ENCODE data around the gene OR6N2. TPM values are rescaled to one million over a fixed set of nuclear protein-coding genes. Genes with fewer than 3 reads are reported as not detected.
A peak's percentile ranks its signal among the peaks of the same experiment; 100 is the strongest.

Gene OR6N2
- total and polyA plus RNA-seq, 3 experiments from 2014 or later = not detected

- H3K4me3 Mint-ChIP-seq = no peak overlapping the region
- ChIA-PET POLR2A (no interaction called here), CTCF (no interaction called here)
- H3K27me3 Mint-ChIP-seq = peaks cover 0 to 2% of the 10 kb centered on the region in 2 donors
- peaks cover 0 to 4% (median 4%) of the 10 kb centered on the region in 3 donors for H3K4me1 Mint-ChIP-seq
- H3K27me3 ChIP-seq (ENCODE audit: insufficient read depth, low read length, poor library complexity, severe bottlenecking) = no peaks in the 10 kb centered on the region
- no peak for DNase-seq
- H3K36me3 Mint-ChIP-seq = no peaks in the 10 kb centered on the region
- no peaks in the 10 kb centered on the region for H3K9me3 ChIP-seq (ENCODE audit: low read length)
- H3K9me3 Mint-ChIP-seq = no peaks in the 10 kb centered on the region
- H3K36me3 ChIP-seq (ENCODE audit: insufficient read depth, low read length) = no peaks in the 10 kb centered on the region
- no peak overlapping the region for H3K27ac ChIP-seq (ENCODE audit: low read depth, low read length)
- H3K27ac Mint-ChIP-seq = no peak overlapping the region
- peaks cover under 1% of the 10 kb centered on the region for H3K4me1 ChIP-seq (ENCODE audit: insufficient read depth, low read length)
- H3K4me3 ChIP-seq (ENCODE audit: low read length) = no peak overlapping the region
These were observed 32.2 kb upstream of the OR6N2 start for GRCh38 chr1:158813164-158813563.

GRCh38 chr1:158812336-158812735 is 31.3 kb upstream of the OR6N2 start:
- ChIA-PET POLR2A (no interaction called here), CTCF (no interaction called here)
- Mint-ChIP-seq H3K27me3 (peaks cover 1 to 2% of the 10 kb centered on the region in 2 donors), H3K36me3 (no peaks in the 10 kb centered on the region), H3K27ac (no peak overlapping the region), H3K4me1 (no peaks in the 10 kb centered on the region), H3K4me3 (no peak overlapping the region), H3K9me3 (no peaks in the 10 kb centered on the region)
- H3K27me3 ChIP-seq (ENCODE audit: insufficient read depth, low read length, poor library complexity, severe bottlenecking) = no peaks in the 10 kb centered on the region
- no peak overlapping the region for H3K27ac ChIP-seq (ENCODE audit: low read depth, low read length)
- no peak overlapping the region for H3K4me3 ChIP-seq (ENCODE audit: low read length)
- no peaks in the 10 kb centered on the region for H3K4me1 ChIP-seq (ENCODE audit: insufficient read depth, low read length)
- H3K9me3 ChIP-seq (ENCODE audit: low read length) = no peaks in the 10 kb centered on the region
- no peak for DNase-seq
- H3K36me3 ChIP-seq (ENCODE audit: insufficient read depth, low read length) = no peaks in the 10 kb centered on the region

- CTCF ChIA-PET = no interaction called here
These were observed 29.3 kb upstream of the OR6N2 start for GRCh38 chr1:158810311-158810710.

GRCh38 chr1:158809862-158810261 is 28.9 kb upstream of the OR6N2 start:
- no peaks in the 10 kb centered on the region for H3K9me3 ChIP-seq (ENCODE audit: low read length)
- H3K27me3 ChIP-seq (ENCODE audit: insufficient read depth, low read length, poor library complexity, severe bottlenecking) = no peaks in the 10 kb centered on the region
- H3K27ac ChIP-seq (ENCODE audit: low read depth, low read length) = no peak overlapping the region
- H3K4me3 ChIP-seq (ENCODE audit: low read length) = no peak overlapping the region
- H3K4me3 Mint-ChIP-seq = no peak overlapping the region
- ChIA-PET CTCF (no interaction called here), POLR2A (no interaction called here)
- H3K27ac Mint-ChIP-seq = peak overlapping the region in 1 of 8 donors; percentile 39
- no peaks in the 10 kb centered on the region for H3K4me1 ChIP-seq (ENCODE audit: insufficient read depth, low read length)
- H3K36me3 ChIP-seq (ENCODE audit: insufficient read depth, low read length) = no peaks in the 10 kb centered on the region
- H3K27me3 Mint-ChIP-seq = peaks cover 2 to 10% of the 10 kb centered on the region in 2 donors
- no peaks in the 10 kb centered on the region for H3K9me3 Mint-ChIP-seq
- no peak for DNase-seq
- H3K36me3 Mint-ChIP-seq = no peaks in the 10 kb centered on the region
- no peaks in the 10 kb centered on the region for H3K4me1 Mint-ChIP-seq

More at GRCh38 chr1:158810311-158810710, 29.3 kb upstream of the OR6N2 start:
- H3K9me3 ChIP-seq (ENCODE audit: low read length) = no peaks in the 10 kb centered on the region
- Mint-ChIP-seq H3K9me3 (no peaks in the 10 kb centered on the region), H3K27ac (peak overlapping the region in 1 of 8 donors; percentile 39), H3K4me3 (no peak overlapping the region), H3K36me3 (no peaks in the 10 kb centered on the region), H3K27me3 (peaks cover 2 to 10% of the 10 kb centered on the region in 2 donors), H3K4me1 (no peaks in the 10 kb centered on the region)
- no peaks in the 10 kb centered on the region for H3K4me1 ChIP-seq (ENCODE audit: insufficient read depth, low read length)
- POLR2A ChIA-PET = no interaction called here
- H3K27ac ChIP-seq (ENCODE audit: low read depth, low read length) = no peak overlapping the region
- H3K27me3 ChIP-seq (ENCODE audit: insufficient read depth, low read length, poor library complexity, severe bottlenecking) = no peaks in the 10 kb centered on the region
- H3K36me3 ChIP-seq (ENCODE audit: insufficient read depth, low read length) = no peaks in the 10 kb centered on the region
- DNase-seq = no peak
- H3K4me3 ChIP-seq (ENCODE audit: low read length) = no peak overlapping the region

- Histone ChIP-seq H3K27me3 (ENCODE audit: insufficient read depth, low read length, poor library complexity, severe bottlenecking) (no peaks in the 10 kb centered on the region), H3K4me3 (ENCODE audit: low read length) (no peak overlapping the region), H3K27ac (ENCODE audit: low read depth, low read length) (no peak overlapping the region), H3K4me1 (ENCODE audit: insufficient read depth, low read length) (no peaks in the 10 kb centered on the region), H3K9me3 (ENCODE audit: low read length) (no peaks in the 10 kb centered on the region), H3K36me3 (ENCODE audit: insufficient read depth, low read length) (no peaks in the 10 kb centered on the region)
- DNase-seq = no peak
- Mint-ChIP-seq H3K36me3 (no peaks in the 10 kb centered on the region), H3K9me3 (no peaks in the 10 kb centered on the region), H3K27ac (no peak overlapping the region), H3K27me3 (peaks cover 2 to 10% of the 10 kb centered on the region in 2 donors), H3K4me3 (no peak overlapping the region), H3K4me1 (no peaks in the 10 kb centered on the region)
- ChIA-PET POLR2A (no interaction called here), CTCF (no interaction called here)
These were observed 28.3 kb upstream of the OR6N2 start for GRCh38 chr1:158809256-158809655.

GRCh38 chr1:158806916-158807536 is 26.0 kb upstream of the OR6N2 start:
- Histone ChIP-seq H3K27me3 (ENCODE audit: insufficient read depth, low read length, poor library complexity, severe bottlenecking) (no peaks in the 10 kb centered on the region), H3K4me3 (ENCODE audit: low read length) (no peak overlapping the region), H3K9me3 (ENCODE audit: low read length) (no peaks in the 10 kb centered on the region), H3K4me1 (ENCODE audit: insufficient read depth, low read length) (no peaks in the 10 kb centered on the region), H3K27ac (ENCODE audit: low read depth, low read length) (no peak overlapping the region), H3K36me3 (ENCODE audit: insufficient read depth, low read length) (no peaks in the 10 kb centered on the region)
- no peak for DNase-seq
- no peaks in the 10 kb centered on the region for H3K36me3 Mint-ChIP-seq
- H3K9me3 Mint-ChIP-seq = no peaks in the 10 kb centered on the region
- CTCF ChIA-PET = interaction anchor here (1.1 kb wide), 1 partner anchor 13 kb away, joined by 3 read pairs; no protein-coding TSS in a partner anchor
- H3K27ac Mint-ChIP-seq = no peak overlapping the region
- H3K27me3 Mint-ChIP-seq = peaks cover 9 to 17% of the 10 kb centered on the region in 2 donors
- POLR2A ChIA-PET = no interaction called here
- H3K4me1 Mint-ChIP-seq = no peaks in the 10 kb centered on the region
- H3K4me3 Mint-ChIP-seq = no peak overlapping the region

- H3K27me3 Mint-ChIP-seq = peaks cover 10 to 26% of the 10 kb centered on the region in 2 donors
- CTCF ChIA-PET = no interaction called here
- Histone ChIP-seq H3K4me3 (ENCODE audit: low read length) (no peak overlapping the region), H3K36me3 (ENCODE audit: insufficient read depth, low read length) (no peaks in the 10 kb centered on the region), H3K27ac (ENCODE audit: low read depth, low read length) (no peak overlapping the region), H3K4me1 (ENCODE audit: insufficient read depth, low read length) (no peaks in the 10 kb centered on the region), H3K9me3 (ENCODE audit: low read length) (no peaks in the 10 kb centered on the region), H3K27me3 (ENCODE audit: insufficient read depth, low read length, poor library complexity, severe bottlenecking) (no peaks in the 10 kb centered on the region)
- H3K4me1 Mint-ChIP-seq = no peaks in the 10 kb centered on the region
- H3K9me3 Mint-ChIP-seq = no peaks in the 10 kb centered on the region
- no peak overlapping the region for H3K4me3 Mint-ChIP-seq
- POLR2A ChIA-PET = no interaction called here
- DNase-seq = no peak
- no peak overlapping the region for H3K27ac Mint-ChIP-seq
- H3K36me3 Mint-ChIP-seq = no peaks in the 10 kb centered on the region
These were observed 22.7 kb upstream of the OR6N2 start for GRCh38 chr1:158803678-158804077.

- Histone ChIP-seq H3K36me3 (ENCODE audit: insufficient read depth, low read length) (no peaks in the 10 kb centered on the region), H3K9me3 (ENCODE audit: low read length) (no peaks in the 10 kb centered on the region), H3K27me3 (ENCODE audit: insufficient read depth, low read length, poor library complexity, severe bottlenecking) (no peaks in the 10 kb centered on the region), H3K27ac (ENCODE audit: low read depth, low read length) (no peak overlapping the region), H3K4me3 (ENCODE audit: low read length) (no peak overlapping the region), H3K4me1 (ENCODE audit: insufficient read depth, low read length) (no peaks in the 10 kb centered on the region)
- ChIA-PET POLR2A (no interaction called here), CTCF (no interaction called here)
- H3K4me3 Mint-ChIP-seq = no peak overlapping the region
- H3K27me3 Mint-ChIP-seq = peaks cover 10 to 25% of the 10 kb centered on the region in 2 donors
- no peaks in the 10 kb centered on the region for H3K9me3 Mint-ChIP-seq
- no peaks in the 10 kb centered on the region for H3K4me1 Mint-ChIP-seq
- H3K27ac Mint-ChIP-seq = no peak overlapping the region
- no peak for DNase-seq
- H3K36me3 Mint-ChIP-seq = no peaks in the 10 kb centered on the region
These were observed 20.4 kb upstream of the OR6N2 start for GRCh38 chr1:158801396-158801795.

Data from CD8-positive, alpha-beta memory T cell (primary cell).